Measurements from ENCODE around the gene SCAP.
"Not testable (repeated sequence)": the region's sequence is repeated elsewhere in the genome, so short reads cannot be mapped to it uniquely, and the experiment has no call there.

Gene SCAP

GRCh38 chr3:47479826-47480160 lies 4.1 kb upstream of the SCAP start:
- no peak for DNase-seq

- DNase-seq: no peak
Measured at GRCh38 chr3:47478022-47478421, 2.3 kb upstream of the SCAP start.

- DNase-seq: no peak
Measured at GRCh38 chr3:47476644-47477199, 981 bp upstream of the SCAP start.

GRCh38 chr3:47476330-47476626 lies 537 bp upstream of the SCAP start:
- DNase-seq: no peak

- no peak for DNase-seq
Measured at GRCh38 chr3:47475029-47475569, 642 bp downstream of the SCAP start.

GRCh38 chr3:47473391-47473790 lies 2.4 kb downstream of the SCAP start:
- no peak for DNase-seq

- DNase-seq: no peak
Measured at GRCh38 chr3:47469616-47470015, 6.1 kb downstream of the SCAP start.

- DNase-seq: not testable (repeated sequence)
Measured at GRCh38 chr3:47468315-47468714, 7.4 kb downstream of the SCAP start.

- DNase-seq: no peak
Measured at GRCh38 chr3:47464588-47464987, 11.2 kb downstream of the SCAP start.

- not testable (repeated sequence) for DNase-seq
Measured at GRCh38 chr3:47459534-47460085, 16.1 kb downstream of the SCAP start.

- DNase-seq: no peak
Measured at GRCh38 chr3:47456984-47457383, 18.8 kb downstream of the SCAP start.

- DNase-seq: no peak
Measured at GRCh38 chr3:47455806-47456452, 19.8 kb downstream of the SCAP start.

GRCh38 chr3:47452453-47453215 lies 23.1 kb downstream of the SCAP start:
- DNase-seq: no peak

- DNase-seq: no peak
Measured at GRCh38 chr3:47444103-47444502, 31.6 kb downstream of the SCAP start.

GRCh38 chr3:47443611-47443995 lies 32.1 kb downstream of the SCAP start:
- DNase-seq: no peak

- DNase-seq: no peak
Measured at GRCh38 chr3:47441796-47442551, 33.8 kb downstream of the SCAP start.

GRCh38 chr3:47440131-47440530 lies 35.6 kb downstream of the SCAP start:
- no peak for DNase-seq

GRCh38 chr3:47436180-47436579 lies 39.6 kb downstream of the SCAP start:
- DNase-seq: no peak

GRCh38 chr3:47434849-47435248 lies 40.9 kb downstream of the SCAP start:
- DNase-seq: no peak

- no peak for DNase-seq
Measured at GRCh38 chr3:47433796-47434195, 41.9 kb downstream of the SCAP start.

GRCh38 chr3:47432673-47433072 lies 43.1 kb downstream of the SCAP start:
- DNase-seq: no peak

GRCh38 chr3:47431225-47431624 lies 44.5 kb downstream of the SCAP start:
- no peak for DNase-seq

- DNase-seq: no peak
Measured at GRCh38 chr3:47430606-47431005, 45.1 kb downstream of the SCAP start.
